Ovary (tissue), 3 donors: ENCODE results near the gene TRMT2A.

ENCODE experiments used
- EP300 ChIP-seq: sonication (generic); formaldehyde crosslinking; IDR thresholded peaks from one replicate; pipeline ENCODE4 v1.6.1; 2017; ENCODE audit warnings: antibody characterized with exemption
- POLR2A ChIP-seq: fragments of 450-650 bp; IDR thresholded peaks from one replicate; pipeline ENCODE4 v1.6.1; 2017; ENCODE audit warnings: antibody characterized with exemption, mild to moderate bottlenecking, moderate library complexity
- TF ChIP-seq, protein P1 (sequence below), 3 donors: fragments of 450-650 bp in 2 of 3; fragments of 200-600 bp in 1 of 3; IDR thresholded peaks; one replicate each; pipeline versions ENCODE4 v1.5.1 to v1.8.0; 2016 to 2022; ENCODE audit warnings: antibody characterized with exemption in 3 of 3, mild to moderate bottlenecking in 1 of 3
- donor health status: DM: no; HTN: no; CAD: no.

DNA sequence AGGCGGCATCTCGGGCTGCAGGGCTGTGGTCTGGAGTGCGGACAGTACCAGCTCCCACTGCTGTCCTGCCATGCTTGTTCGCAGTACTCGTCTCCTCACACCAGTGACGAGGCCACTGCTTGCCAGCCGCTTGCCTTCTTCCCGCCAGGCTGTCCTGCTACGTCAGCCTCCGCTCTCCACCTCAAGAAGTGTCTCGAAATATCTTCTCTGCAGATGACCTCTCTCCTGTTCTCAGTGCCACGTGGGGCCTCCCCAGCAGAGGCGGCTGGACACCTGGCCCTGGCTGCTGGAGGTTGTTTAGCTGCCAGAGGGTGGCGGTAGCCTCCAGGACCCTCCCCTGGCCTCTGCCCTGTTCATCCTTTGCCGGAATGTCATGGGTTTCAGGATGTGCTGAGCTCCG is 36.9 kb upstream of the TRMT2A start:
- TF ChIP-seq, protein P1, sequence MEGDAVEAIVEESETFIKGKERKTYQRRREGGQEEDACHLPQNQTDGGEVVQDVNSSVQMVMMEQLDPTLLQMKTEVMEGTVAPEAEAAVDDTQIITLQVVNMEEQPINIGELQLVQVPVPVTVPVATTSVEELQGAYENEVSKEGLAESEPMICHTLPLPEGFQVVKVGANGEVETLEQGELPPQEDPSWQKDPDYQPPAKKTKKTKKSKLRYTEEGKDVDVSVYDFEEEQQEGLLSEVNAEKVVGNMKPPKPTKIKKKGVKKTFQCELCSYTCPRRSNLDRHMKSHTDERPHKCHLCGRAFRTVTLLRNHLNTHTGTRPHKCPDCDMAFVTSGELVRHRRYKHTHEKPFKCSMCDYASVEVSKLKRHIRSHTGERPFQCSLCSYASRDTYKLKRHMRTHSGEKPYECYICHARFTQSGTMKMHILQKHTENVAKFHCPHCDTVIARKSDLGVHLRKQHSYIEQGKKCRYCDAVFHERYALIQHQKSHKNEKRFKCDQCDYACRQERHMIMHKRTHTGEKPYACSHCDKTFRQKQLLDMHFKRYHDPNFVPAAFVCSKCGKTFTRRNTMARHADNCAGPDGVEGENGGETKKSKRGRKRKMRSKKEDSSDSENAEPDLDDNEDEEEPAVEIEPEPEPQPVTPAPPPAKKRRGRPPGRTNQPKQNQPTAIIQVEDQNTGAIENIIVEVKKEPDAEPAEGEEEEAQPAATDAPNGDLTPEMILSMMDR (IDR thresholded peaks at IDR 0.05): no peak
- TF ChIP-seq POLR2A (no peak), EP300 (no peak)
